Activated CD4-positive, alpha-beta T cell treated with anti-CD3 and anti-CD28 coated beads for 24 hours (primary cell): ENCODE results near the gene BRD7.
A peak's percentile ranks its signal among the peaks of the same experiment; 100 is the strongest.

Source experiments
- DNase-seq, 2 donors: peaks; one replicate each; pipeline ENCODE4 v3.0.0-alpha.2; 2020; ENCODE audit warnings: low read depth in 2 of 2

BRD7 gene

GRCh38 chr16:50273888-50274325, 94.9 kb downstream of the BRD7 start:
- peak in 1 of 2 donors; percentile 24 for DNase-seq

GRCh38 chr16:50273382-50273690, 95.5 kb downstream of the BRD7 start:
- DNase-seq = no peak

- DNase-seq = no peak
Observed at GRCh38 chr16:50272687-50273381, 96.0 kb downstream of the BRD7 start.

- DNase-seq = no peak
Observed at GRCh38 chr16:50272111-50272571, 96.6 kb downstream of the BRD7 start.

- no peak for DNase-seq
Observed at GRCh38 chr16:50271148-50272041, 97.4 kb downstream of the BRD7 start.

- no peak for DNase-seq
Observed at GRCh38 chr16:50270510-50271147, 98.2 kb downstream of the BRD7 start.

GRCh38 chr16:50269769-50270509, 98.8 kb downstream of the BRD7 start:
- no peak for DNase-seq

GRCh38 chr16:50269061-50269705, 99.6 kb downstream of the BRD7 start:
- DNase-seq = no peak

GRCh38 chr16:50268352-50268751, 100.4 kb downstream of the BRD7 start:
- no peak for DNase-seq

- DNase-seq = no peak
Observed at GRCh38 chr16:50267651-50268050, 101.1 kb downstream of the BRD7 start.

GRCh38 chr16:50267151-50267631, 101.6 kb downstream of the BRD7 start:
- DNase-seq = no peak

- DNase-seq = peak; percentile 74 to 76
Observed at GRCh38 chr16:50266337-50267091, 102.3 kb downstream of the BRD7 start, which contains the start of gene ADCY7. TSS of gene ADCY7 (plus strand) at chr16:50266551. CDS start at chr16:50288180, 21,629 bp downstream.
